C4-2B (cell line): ENCODE measurements around the gene PIAS4.

Experiments
- CTCF ChIP-seq: fragments of 450-650 bp; conservative IDR thresholded peaks from 2 replicates; pipeline ENCODE4 v1.5.1; 2017; ENCODE audit warnings: mild to moderate bottlenecking
- ZFX ChIP-seq: fragments of 450-650 bp; IDR thresholded peaks from 2 replicates; pipeline ENCODE4 v1.6.1; 2017

- TF ChIP-seq CTCF = no peak
- TF ChIP-seq ZFX = no peak
Measured at GRCh38 chr19:3979674-3980352, 27.7 kb upstream of the PIAS4 start.
